A673 (cell line): ENCODE measurements around the gene ALDH3B2.

Source experiments
- EZH2 ChIP-seq: fragments of 200-600 bp; sonication (generic); IDR thresholded peaks from 2 replicates; pipeline ENCODE4 v1.6.1; 2017; ENCODE audit warnings: borderline replicate concordance, low read depth, mild to moderate bottlenecking, mixed read lengths, antibody characterized with exemption, low read length; ENCODE audit not compliant: poor library complexity, severe bottlenecking
- TF ChIP-seq, protein P1 (sequence below): fragments of 300-800, 200-600 bp; sonication (generic); conservative IDR thresholded peaks from 2 replicates; pipeline ENCODE4 v1.5.1; 2017; ENCODE audit warnings: low read depth, mild to moderate bottlenecking, antibody characterized with exemption, low read length, moderate library complexity, mixed read lengths

DNA sequence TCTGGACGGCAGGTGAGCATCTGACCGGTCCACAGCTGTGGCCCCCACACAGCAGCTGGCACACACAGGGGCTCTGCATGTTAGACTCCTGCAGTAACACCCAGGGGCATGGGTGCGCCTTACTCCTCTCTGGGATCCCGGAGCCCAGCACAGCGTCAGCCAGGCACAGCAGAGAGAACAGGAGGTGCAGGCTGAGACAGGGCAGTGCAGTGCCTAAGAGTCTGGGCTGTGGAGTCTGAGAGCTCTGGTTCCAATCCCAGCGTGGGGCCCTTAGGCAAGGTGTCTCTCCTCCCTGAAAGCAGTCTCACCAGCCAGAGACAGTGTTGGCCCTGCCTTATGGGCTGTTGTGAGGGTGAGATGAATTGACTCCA is 47.0 kb downstream of the ALDH3B2 start:
- TF ChIP-seq, protein P1, sequence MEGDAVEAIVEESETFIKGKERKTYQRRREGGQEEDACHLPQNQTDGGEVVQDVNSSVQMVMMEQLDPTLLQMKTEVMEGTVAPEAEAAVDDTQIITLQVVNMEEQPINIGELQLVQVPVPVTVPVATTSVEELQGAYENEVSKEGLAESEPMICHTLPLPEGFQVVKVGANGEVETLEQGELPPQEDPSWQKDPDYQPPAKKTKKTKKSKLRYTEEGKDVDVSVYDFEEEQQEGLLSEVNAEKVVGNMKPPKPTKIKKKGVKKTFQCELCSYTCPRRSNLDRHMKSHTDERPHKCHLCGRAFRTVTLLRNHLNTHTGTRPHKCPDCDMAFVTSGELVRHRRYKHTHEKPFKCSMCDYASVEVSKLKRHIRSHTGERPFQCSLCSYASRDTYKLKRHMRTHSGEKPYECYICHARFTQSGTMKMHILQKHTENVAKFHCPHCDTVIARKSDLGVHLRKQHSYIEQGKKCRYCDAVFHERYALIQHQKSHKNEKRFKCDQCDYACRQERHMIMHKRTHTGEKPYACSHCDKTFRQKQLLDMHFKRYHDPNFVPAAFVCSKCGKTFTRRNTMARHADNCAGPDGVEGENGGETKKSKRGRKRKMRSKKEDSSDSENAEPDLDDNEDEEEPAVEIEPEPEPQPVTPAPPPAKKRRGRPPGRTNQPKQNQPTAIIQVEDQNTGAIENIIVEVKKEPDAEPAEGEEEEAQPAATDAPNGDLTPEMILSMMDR, result no peak
- TF ChIP-seq EZH2, result no peak
